Measurements from ENCODE around the gene GLG1.
A peak's percentile ranks its signal among the peaks of the same experiment; 100 is the strongest.
"Not testable (repeated sequence)": the region's sequence is repeated elsewhere in the genome, so short reads cannot be mapped to it uniquely, and the experiment has no call there.

Gene GLG1

GRCh38 chr16:74431516-74431915, 175.4 kb downstream of the GLG1 start:
- H3K27ac ChIP-seq = no peak overlapping the region
- TF ChIP-seq CTCF (conservative IDR thresholded peaks at IDR 0.05) = no peak

- TF ChIP-seq CTCF (conservative IDR thresholded peaks at IDR 0.05) = peak; percentile 74
- not testable (repeated sequence) for H3K27ac ChIP-seq
Measured at GRCh38 chr16:74430036-74430712, 176.7 kb downstream of the GLG1 start.

GRCh38 chr16:74428493-74428892, 178.4 kb downstream of the GLG1 start:
- not testable (repeated sequence) for H3K27ac ChIP-seq

- not testable (repeated sequence) for H3K27ac ChIP-seq
Measured at GRCh38 chr16:74425751-74426150, 181.2 kb downstream of the GLG1 start.

- H3K27ac ChIP-seq = not testable (repeated sequence)
Measured at GRCh38 chr16:74423721-74424120, 183.2 kb downstream of the GLG1 start.

- H3K27ac ChIP-seq = not testable (repeated sequence)
Measured at GRCh38 chr16:74422086-74422485, 184.8 kb downstream of the GLG1 start.

DNA sequence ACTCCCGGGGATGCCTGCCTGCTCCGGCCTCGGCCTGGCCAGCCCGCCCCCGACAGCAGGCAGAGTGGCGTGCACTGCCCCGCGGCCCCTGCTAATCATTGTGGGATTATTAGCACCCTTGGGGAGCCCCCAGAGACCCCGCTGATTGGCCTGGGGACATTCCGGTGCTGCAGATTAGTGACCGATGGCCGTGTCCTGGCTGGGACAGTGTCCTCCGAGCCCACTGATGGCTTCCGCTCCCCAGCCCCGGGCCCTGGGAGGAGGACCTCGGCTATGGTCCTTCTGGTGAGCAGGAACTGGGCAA, 185.5 kb downstream of the GLG1 start:
- not testable (repeated sequence) for H3K27ac ChIP-seq

- H3K27ac ChIP-seq = not testable (repeated sequence)
Measured at GRCh38 chr16:74420612-74421481, 186.1 kb downstream of the GLG1 start, which contains the start of gene CLEC18B. Gene CLEC18B (minus strand): TSS chr16:74421478. CDS start chr16:74421270, 208 bp downstream.

DNA sequence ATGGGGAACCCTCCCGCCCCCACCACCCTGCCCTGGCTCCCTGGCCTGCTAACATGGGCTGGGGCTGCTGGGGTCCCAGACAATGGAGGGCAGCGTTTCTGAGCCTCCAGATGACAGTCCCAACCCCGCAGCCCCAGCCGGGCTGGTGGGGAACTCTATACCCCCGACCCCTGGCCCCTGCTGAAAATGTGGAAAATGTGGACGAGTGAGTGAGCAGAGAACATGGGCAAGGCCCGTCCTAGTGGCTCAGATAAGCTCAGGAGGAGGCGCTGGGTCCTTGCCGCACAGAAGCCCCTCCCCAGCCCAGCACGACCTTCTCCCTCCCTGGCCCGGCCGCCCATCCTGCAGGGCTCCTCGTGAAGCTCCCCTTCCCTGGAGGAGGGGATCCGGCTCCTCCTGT, 187.1 kb downstream of the GLG1 start:
- not testable (repeated sequence) for H3K27ac ChIP-seq

DNA sequence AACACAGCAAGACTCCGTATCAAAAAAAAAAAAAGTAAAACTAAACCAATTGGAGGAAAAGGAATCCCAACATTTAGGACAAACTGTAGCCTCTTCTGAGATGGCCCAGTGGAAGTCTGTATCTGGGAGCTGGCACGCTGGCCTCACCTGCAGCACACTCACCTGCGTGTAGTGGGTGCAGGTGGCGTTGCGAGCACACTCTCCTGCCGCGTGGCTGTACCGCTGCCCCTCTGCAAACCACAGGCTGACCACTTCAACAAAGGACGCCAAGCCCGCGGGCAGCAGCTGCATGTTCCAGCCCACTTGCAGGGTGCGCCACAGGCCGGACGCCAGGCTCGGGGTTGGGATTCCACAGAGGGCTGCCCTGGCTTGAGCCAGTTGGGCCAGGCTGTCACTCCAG, 189.0 kb downstream of the GLG1 start:
- not testable (repeated sequence) for H3K27ac ChIP-seq

DNA sequence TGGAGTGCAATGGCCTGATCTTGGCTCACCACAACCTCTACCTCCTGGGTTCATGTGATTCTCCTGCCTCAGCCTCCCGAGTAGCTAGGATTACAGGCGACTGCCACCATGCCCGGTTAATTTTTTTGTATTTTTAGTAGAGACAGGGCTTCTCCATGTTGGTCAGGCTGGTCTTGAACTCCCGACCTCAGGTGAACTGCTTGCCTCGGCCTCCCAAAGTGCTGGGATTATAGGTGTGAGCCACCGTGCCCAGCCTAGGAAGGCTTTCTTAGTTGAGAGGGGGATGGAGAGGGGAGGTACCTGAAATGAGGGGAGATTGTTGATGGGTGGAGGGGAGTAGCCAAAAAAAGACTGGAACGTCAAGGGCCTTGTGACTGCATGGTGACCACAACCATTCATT, 193.0 kb downstream of the GLG1 start:
- not testable (repeated sequence) for H3K27ac ChIP-seq

DNA sequence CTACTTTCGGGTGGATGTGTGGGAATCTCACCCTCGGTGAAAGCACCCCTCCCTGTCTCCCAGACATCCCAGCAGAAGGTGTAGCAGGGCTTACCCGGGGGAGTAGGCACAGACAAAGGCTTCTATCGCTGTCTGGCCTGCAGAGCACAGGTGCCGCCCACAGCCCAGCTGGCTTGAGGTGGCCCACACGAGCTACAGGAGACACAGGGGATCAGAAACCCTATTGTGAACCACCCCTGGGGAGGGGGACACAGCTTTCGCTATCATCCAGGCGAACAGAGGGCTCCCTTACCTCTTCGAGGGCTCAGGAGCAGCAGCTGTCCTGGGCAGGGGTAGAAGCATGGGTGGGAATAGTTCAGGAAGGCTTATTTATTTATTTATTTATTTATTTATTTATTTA, 193.4 kb downstream of the GLG1 start:
- not testable (repeated sequence) for H3K27ac ChIP-seq

- H3K27ac ChIP-seq = not testable (repeated sequence)
Measured at GRCh38 chr16:74412775-74413390, 194.0 kb downstream of the GLG1 start.

DNA sequence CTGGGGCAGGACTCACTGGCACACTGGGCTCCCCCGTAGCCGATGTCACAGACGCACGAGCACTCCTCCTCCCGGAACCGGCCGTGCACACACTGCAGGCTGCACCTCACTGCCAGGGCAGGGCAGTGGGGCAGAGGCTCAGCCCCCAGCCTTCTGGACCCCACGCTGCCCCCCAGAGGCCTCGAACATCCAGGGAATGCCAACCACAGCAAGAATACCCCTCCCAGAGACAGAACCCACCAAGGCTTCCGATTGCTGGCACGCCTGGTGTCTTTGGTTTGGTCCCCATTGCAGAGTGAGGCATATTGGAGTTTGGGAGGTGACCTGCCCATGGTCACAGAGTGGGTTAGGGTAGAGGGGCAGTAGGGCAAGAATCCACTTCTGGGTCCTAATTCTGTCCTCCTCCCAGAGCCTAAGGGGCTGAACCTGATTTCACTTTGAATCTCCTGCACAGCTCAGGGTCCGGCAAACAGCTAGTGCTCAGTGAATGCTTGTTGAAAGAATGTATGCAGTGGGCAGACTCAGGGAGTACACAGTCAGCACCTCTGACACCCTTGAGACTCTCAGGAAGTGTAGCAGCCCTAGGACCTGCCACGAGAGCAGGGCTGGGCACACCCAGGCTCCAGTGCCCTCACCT, 194.7 kb downstream of the GLG1 start:
- not testable (repeated sequence) for H3K27ac ChIP-seq

DNA sequence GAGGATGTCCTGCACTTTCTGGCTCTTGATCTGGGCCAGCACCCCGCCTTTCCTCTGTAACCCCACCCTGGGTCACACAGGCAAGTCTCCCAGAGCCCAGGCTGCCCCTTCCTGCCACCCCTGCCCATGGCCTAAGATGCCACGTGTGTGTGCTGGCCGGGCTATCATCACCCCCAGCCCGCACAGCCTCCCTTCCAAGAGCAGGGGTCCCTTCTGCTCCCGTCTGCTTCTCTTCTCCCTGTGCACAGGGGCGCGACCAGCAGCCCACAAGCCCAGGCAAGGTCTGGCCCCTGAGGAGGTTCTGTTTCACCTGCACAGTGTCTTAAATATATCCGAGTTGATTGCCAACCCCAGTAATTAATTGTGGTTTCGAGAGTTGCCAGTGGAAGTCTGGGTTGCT, 195.9 kb downstream of the GLG1 start:
- H3K27ac ChIP-seq = not testable (repeated sequence)

GRCh38 chr16:74410057-74410957, 196.6 kb downstream of the GLG1 start:
- not testable (repeated sequence) for H3K27ac ChIP-seq

GRCh38 chr16:74409185-74409981, 197.5 kb downstream of the GLG1 start:
- not testable (repeated sequence) for H3K27ac ChIP-seq
